HG03342 (cell line): ENCODE measurements around the gene CACFD1.

Experiments used
- ATAC-seq: cut with Tn5 transposase; IDR thresholded peaks from one replicate; pipeline ENCODE4 v1.9.1; 2021; ENCODE audit warnings: mild to moderate bottlenecking, moderate library complexity; ENCODE audit not compliant: unreplicated experiment

CACFD1 gene

GRCh38 chr9:133515615-133516255, 56.0 kb downstream of the CACFD1 start:
- no peak for ATAC-seq

GRCh38 chr9:133516256-133516960, 56.6 kb downstream of the CACFD1 start:
- ATAC-seq: no peak

DNA sequence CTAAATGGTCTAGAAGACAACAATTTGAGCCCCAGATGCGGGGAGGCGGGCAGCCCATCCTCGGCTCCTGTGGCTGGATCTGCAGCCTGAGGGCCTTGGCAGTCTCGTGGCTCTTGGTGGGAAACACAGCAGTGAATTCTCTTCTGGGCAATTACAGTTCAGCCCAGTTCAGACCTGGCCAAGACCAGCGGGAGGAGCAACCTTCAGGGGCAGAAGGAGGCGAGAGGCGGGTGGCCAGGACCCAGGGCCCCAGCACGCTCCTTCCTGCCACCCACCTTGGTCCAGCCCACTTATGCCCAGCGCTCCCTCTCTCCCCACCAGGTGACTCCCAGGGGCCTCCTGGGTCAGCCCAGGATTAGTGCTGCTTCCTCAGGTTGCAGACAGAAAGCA, 57.2 kb downstream of the CACFD1 start:
- ATAC-seq: no peak

DNA sequence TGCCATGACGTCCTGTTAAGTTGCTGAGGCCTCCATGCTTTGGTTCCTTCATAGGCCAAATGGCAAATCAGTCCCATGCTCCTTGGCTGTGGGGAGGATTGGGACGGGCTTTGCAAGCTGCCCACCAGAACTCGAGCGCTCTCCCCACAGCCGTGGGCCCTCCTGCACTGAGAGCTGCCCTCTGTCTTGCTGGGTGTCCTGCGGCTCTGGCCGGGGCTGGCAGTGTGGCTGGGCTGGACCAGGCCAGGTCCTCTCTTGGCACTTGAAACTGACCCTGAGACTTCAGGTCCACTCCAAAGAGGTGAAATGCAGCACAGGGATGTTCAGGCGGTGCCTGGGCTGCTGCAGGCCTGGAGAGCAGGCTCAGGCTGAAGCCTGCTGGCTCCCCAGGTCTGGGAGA, 57.9 kb downstream of the CACFD1 start:
- ATAC-seq: no peak

GRCh38 chr9:133518200-133518599, 58.4 kb downstream of the CACFD1 start:
- ATAC-seq: no peak

DNA sequence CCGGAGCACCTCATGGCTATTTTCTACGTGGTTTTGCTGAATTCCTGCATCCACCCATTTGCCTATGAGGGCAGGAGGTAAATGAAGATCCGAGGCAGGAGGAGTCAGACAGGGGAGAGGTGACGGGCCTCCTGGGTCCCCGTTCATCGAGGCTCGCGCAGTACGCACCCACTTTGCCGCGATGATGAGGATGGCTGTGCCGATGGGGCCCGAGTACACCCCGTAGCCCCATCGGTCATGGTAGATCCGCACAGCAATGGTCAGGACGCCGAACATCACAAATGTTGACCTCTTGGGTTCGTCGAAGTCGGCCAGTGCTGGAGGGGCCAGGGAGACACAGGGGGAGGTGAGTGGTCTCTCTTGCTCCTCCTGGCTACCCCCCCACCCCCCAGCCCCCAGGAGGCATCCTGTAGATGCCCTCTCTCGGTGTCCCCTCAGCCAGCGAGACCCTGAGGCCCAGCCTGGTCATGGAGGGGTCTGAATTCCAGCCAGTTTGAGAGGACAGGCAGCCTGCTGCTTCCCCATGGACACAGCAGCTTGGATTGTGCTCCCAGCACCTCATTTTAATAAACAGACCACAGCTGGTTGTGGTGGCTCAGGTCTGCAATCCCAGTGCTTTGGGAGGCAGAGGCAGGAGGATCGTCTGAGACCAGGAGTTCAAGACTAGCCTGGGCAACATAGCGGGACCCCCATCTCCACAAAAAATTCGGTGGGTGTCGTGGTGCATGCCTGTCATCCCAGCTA, 59.1 kb downstream of the CACFD1 start:
- ATAC-seq: no peak

- no peak for ATAC-seq
Measured at GRCh38 chr9:133519693-133520092, 59.9 kb downstream of the CACFD1 start.

DNA sequence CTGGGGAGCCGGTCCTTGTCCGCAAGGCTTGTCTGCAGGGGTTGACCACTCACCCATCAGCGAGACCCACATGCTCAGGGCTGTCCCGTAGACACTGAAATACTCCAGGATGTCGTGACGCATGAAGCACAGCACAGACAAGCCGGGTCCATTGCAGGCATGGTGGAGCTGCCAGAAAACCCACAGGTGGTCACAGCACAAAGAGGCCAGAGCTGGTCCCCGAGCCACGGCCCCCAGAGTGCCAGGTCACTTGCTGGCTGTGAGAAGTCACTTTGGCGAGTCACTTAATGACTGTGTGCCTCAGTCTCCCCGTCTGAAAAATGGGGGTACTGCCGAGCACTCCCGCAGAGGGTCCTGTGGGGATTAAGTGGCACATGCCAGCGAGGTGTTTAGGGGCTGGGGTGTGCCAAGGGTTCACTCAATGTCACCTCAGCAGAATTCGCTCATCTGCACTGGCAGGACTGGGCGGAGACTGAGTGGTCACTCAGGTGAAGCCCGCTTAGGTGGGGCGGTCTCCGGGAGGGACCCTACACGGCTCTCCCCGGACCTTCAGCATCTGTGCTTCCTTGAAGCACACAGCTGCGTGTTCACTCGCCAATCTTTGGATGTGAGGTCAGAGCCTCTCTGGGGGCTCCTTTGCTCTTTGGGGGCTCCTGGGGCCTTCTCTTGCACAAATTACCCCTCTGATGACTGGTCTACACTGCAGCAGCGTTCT, 60.5 kb downstream of the CACFD1 start:
- no peak for ATAC-seq
